Stomach (tissue), 19 donors: ENCODE results near the gene MAPRE2. TPM values are rescaled to one million over a fixed set of nuclear protein-coding genes. Genes with fewer than 3 reads are reported as not detected.

ENCODE experiments used
- DNase-seq, 2 donors: peaks; one replicate each; pipeline versions ENCODE4 v3.0.0 to v3.0.0-alpha.2; 2013 to 2019
- H3K27ac ChIP-seq, 5 donors: fragments of 200-600 bp in 4 of 5; sonication (generic) in 4 of 5; one replicate each; pipeline ENCODE4 v1.5.1; 2013 to 2019; ENCODE audit warnings: mild to moderate bottlenecking in 1 of 5, moderate library complexity in 1 of 5
- H3K27me3 ChIP-seq, 3 donors: fragments of 200-600 bp; sonication (generic); one replicate each; pipeline ENCODE4 v1.5.1; 2017 to 2019; ENCODE audit warnings: mixed run types in 1 of 3
- H3K36me3 ChIP-seq, 4 donors: fragments of 200-600 bp; sonication (generic); 1 replicate in 3 of 4; 2 replicates in 1 of 4; pipeline ENCODE4 v1.5.1; 2016 to 2019
- H3K4me1 ChIP-seq, 4 donors: fragments of 200-600 bp; sonication (generic); one replicate each; pipeline ENCODE4 v1.5.1; 2016 to 2019
- H3K4me3 ChIP-seq, 4 donors: fragments of 200-600 bp; sonication (generic) in 3 of 4; one replicate each; pipeline ENCODE4 v1.5.1; 2016 to 2019; ENCODE audit warnings: mild to moderate bottlenecking in 1 of 4
- H3K9me3 ChIP-seq, 4 donors: fragments of 200-600 bp; sonication (generic); one replicate each; pipeline ENCODE4 v1.5.1; 2016 to 2019
- CTCF ChIP-seq, 7 experiments: fragments of 450-650 bp in 4 of 7; fragments of 200-600 bp in 3 of 7; sonication (generic) in 3 of 7; IDR thresholded peaks; one replicate each; pipeline ENCODE4 v1.5.1; 2016 to 2019; ENCODE audit warnings: antibody characterized with exemption in 7 of 7, control low read depth in 2 of 7, mild to moderate bottlenecking in 1 of 7
- EP300 ChIP-seq: sonication (generic); formaldehyde crosslinking; IDR thresholded peaks from one replicate; pipeline ENCODE4 v1.6.1; 2017; ENCODE audit warnings: antibody characterized with exemption
- POLR2A ChIP-seq, 4 donors: fragments of 450-650 bp; IDR thresholded peaks; one replicate each; pipeline ENCODE4 v1.6.1; 2016; ENCODE audit warnings: antibody characterized with exemption in 4 of 4, control low read depth in 2 of 4, mild to moderate bottlenecking in 1 of 4, moderate library complexity in 1 of 4
- POLR2AphosphoS5 ChIP-seq, 3 donors: sonication (generic); formaldehyde crosslinking; IDR thresholded peaks; one replicate each; pipeline ENCODE4 v1.6.1; 2016; ENCODE audit warnings: antibody characterized with exemption in 3 of 3
- WGBS, 5 donors: extraction: QIAGEN DNeasy Blood & Tissue Kit in 3 of 5; methylation state at CpG; one replicate each; pipeline versions ENCODE4 v1.1.5 to v1.1.7; 2013 to 2018; 5-methylcytosine and 5-hydroxymethylcytosine counted together
- intact Hi-C: fragments of 100-400 bp; cut with DNase I; formaldehyde crosslinking; loops from one replicate; pipeline ENCODE4 v1.15.1; 2023; ENCODE audit warnings: low total_unique reads
- long read RNA-seq, 10 donors: transcript quantifications; one replicate each; lab custom pipeline, GENCODE V29; 2026
- polyA plus RNA-seq, 3 donors: library from polyadenylated mRNA; stranded (reverse); fragments of 200-250 nt; gene quantifications; one replicate each; pipeline ENCODE4 v1.2.3, GENCODE V29; 2013
- total RNA-seq, 5 donors: library from RNA; depleted of rRNA; stranded (reverse); fragments of >200 nt; gene quantifications; one replicate each; pipeline versions ENCODE4 v1.1.0 to v1.2.3, GENCODE V29; 2014 to 2016
- donor health status: healthy with polysubstance abuse.
- donor health status: Bipolar disorder and iron deficiency.
- donor health status: healthy.

The MAPRE2 gene
- total RNA-seq, result 100 to 1,000 TPM in 1 of 5 donors, 10 to 100 TPM in 4; 22.2 to 258 (median 51.6) TPM
- polyA plus RNA-seq, result 10 to 100 TPM in 2 of 3 donors, 1 to 10 TPM in 1; 7.4 to 18.5 (median 13.3) TPM
- long read RNA-seq, donor 1, full-length matches to known transcripts, result 3 of 3 reads
- long read RNA-seq, donor 1, partial matches to known transcripts, result 0 of 3 reads
- long read RNA-seq, donor 1, other reads (novel, unspliced or antisense), result 0 of 3 reads
- long read RNA-seq, donor 2, full-length matches to known transcripts, result 11 of 11 reads
- long read RNA-seq, donor 2, partial matches to known transcripts, result 0 of 11 reads
- long read RNA-seq, donor 2, other reads (novel, unspliced or antisense), result 0 of 11 reads
- long read RNA-seq, donor 3, full-length matches to known transcripts, result 8 of 20 reads
- long read RNA-seq, donor 3, partial matches to known transcripts, result 12 of 20 reads
- long read RNA-seq, donor 3, other reads (novel, unspliced or antisense), result 0 of 20 reads
- long read RNA-seq, donor 4, result 0 reads
- long read RNA-seq, donor 5, full-length matches to known transcripts, result 19 of 19 reads
- long read RNA-seq, donor 5, partial matches to known transcripts, result 0 of 19 reads
- long read RNA-seq, donor 5, other reads (novel, unspliced or antisense), result 0 of 19 reads
- long read RNA-seq, donor 6, full-length matches to known transcripts, result 16 of 16 reads
- long read RNA-seq, donor 6, partial matches to known transcripts, result 0 of 16 reads
- long read RNA-seq, donor 6, other reads (novel, unspliced or antisense), result 0 of 16 reads
- long read RNA-seq, donor 7, full-length matches to known transcripts, result 16 of 16 reads
- long read RNA-seq, donor 7, partial matches to known transcripts, result 0 of 16 reads
- long read RNA-seq, donor 7, other reads (novel, unspliced or antisense), result 0 of 16 reads
- long read RNA-seq, donor 8, full-length matches to known transcripts, result 8 of 8 reads
- long read RNA-seq, donor 8, partial matches to known transcripts, result 0 of 8 reads
- long read RNA-seq, donor 8, other reads (novel, unspliced or antisense), result 0 of 8 reads
- long read RNA-seq, donor 9, full-length matches to known transcripts, result 4 of 4 reads
- long read RNA-seq, donor 9, partial matches to known transcripts, result 0 of 4 reads
- long read RNA-seq, donor 9, other reads (novel, unspliced or antisense), result 0 of 4 reads
- long read RNA-seq, donor 10, full-length matches to known transcripts, result 4 of 4 reads
- long read RNA-seq, donor 10, partial matches to known transcripts, result 0 of 4 reads
- long read RNA-seq, donor 10, other reads (novel, unspliced or antisense), result 0 of 4 reads

DNA sequence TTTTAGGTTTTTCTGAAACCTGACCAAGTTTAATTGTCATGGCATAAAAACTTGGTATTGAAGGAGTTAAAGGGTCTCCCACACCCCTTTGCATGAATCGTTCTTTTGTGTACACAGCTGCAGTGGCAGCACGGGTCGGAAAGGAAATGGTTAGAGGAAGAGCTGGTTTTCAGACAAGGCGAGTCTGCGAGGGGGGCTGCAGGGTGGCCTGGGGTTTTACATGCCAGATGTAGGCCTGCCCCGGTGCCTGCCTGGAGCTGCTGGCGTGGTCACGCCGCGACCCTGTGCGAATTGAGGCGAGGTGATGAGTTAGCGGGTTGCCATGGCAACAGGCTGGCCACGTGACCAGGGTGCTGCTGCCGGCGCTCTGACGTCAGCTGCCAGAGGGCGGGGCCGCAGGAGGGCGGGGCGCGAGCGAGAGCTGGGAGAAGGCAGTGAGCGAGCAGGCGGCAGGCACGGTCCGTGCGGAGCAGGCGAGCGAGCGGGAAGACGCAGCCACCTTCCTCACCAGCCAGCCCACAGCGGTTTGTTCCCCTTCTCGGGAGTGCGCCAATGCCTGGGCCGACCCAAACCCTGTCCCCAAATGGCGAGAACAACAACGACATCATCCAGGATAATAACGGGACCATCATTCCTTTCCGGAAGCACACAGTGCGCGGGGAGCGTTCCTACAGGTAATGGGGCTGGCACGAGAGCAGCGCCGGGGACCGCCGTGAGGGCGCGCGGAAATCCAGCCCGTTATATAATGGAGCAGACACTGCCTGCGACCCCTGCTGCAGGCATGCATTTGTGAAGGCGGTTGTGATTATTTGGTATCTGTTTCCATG lies at the start of gene MAPRE2:
TSS of gene MAPRE2 (plus strand) at position 426 of the 827 bp plus-strand sequence. CDS start at position 553, 127 bp downstream.
- intact Hi-C loops, result no loop called here
- Histone ChIP-seq H3K27ac (peak within 1 kb of the TSS; percentile 84 to 91 (median 87)), H3K27me3 (no peaks in the 10 kb centered on the region), H3K36me3 (no peaks in the 10 kb centered on the region), H3K9me3 (no peaks in the 10 kb centered on the region), H3K4me1 (peaks cover 15 to 84% (median 55%) of the 10 kb centered on the region in 4 donors), H3K4me3 (peak within 1 kb of the TSS; percentile 62 to 81 (median 78))
- TF ChIP-seq EP300 (no peak), POLR2A (IDR thresholded peaks at IDR 0.05) (peak in 2 of 4 donors; percentile 65 to 89), POLR2AphosphoS5 (IDR thresholded peaks at IDR 0.05) (peak; percentile 97 to 98 (median 98)), CTCF (IDR thresholded peaks at IDR 0.05) (no peak)
- peak; percentile 99 to 100 for DNase-seq
- 0 to 2% (median 0%) methylated on average over 15 to 54 of the region's 54 CpGs for WGBS, 5 donors

DNA sequence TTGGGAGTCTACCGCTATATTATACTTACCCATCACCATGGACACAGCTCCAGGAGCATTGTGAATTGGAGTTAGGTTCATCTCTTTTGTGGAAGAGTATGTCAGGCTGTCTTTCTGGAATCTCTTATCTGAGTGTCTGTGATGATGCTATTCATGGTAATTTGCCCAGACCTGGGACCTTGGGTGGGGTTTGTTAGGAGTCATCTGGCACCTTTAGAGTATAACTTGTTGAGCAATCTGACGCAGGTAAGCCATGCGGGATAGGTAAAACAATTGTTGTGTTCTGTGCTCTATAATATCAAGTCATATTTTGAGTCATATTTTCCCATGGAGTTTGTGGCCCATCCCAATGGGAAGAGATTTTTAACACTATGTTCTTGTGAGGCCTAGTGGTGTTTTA lies 49.7 kb upstream of the MAPRE2 start:
- WGBS, 5 donors, result 89 to 94% (median 93%) methylated on average over 3 of the region's 3 CpGs
- H3K9me3 ChIP-seq, result no peaks in the 10 kb centered on the region

DNA sequence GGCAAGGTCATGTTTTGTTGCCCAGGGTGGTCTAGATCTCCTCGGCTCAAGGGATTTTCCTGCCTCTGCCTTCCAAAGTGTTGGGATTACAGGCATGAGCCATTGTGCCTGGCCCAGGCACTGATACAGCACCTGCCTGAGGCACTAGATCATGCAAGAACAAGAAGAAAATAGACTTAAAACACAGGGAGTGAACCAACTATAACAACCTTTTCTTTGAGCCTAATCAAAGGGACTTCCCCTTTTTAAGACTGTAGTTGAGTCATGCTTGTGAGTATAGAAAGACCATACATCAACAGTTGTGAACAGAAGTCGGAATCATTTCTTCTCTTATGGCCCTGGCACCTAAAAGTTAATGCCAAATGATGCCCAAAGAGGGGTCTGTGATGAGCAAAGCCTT lies 47.9 kb upstream of the MAPRE2 start:
- intact Hi-C loops, result no loop called here
- Histone ChIP-seq H3K4me3 (no peak overlapping the region), H3K27me3 (no peaks in the 10 kb centered on the region), H3K9me3 (no peaks in the 10 kb centered on the region), H3K4me1 (peaks cover 0 to 8% (median 3%) of the 10 kb centered on the region in 4 donors), H3K36me3 (no peaks in the 10 kb centered on the region), H3K27ac (no peak overlapping the region)
- DNase-seq, result no peak
- TF ChIP-seq EP300, result no peak
- TF ChIP-seq POLR2AphosphoS5 (IDR thresholded peaks at IDR 0.05), result no peak
- TF ChIP-seq POLR2A (IDR thresholded peaks at IDR 0.05), result no peak
- no peak for TF ChIP-seq CTCF (IDR thresholded peaks at IDR 0.05)
- 81 to 90% (median 84%) methylated on average over 2 of the region's 2 CpGs for WGBS, 5 donors

More for the DNA sequence above, 49.7 kb upstream of the MAPRE2 start:
- intact Hi-C loops, result no loop called here
- H3K4me3 ChIP-seq, result no peak overlapping the region
- no peaks in the 10 kb centered on the region for H3K27me3 ChIP-seq
- DNase-seq, result no peak
- H3K27ac ChIP-seq, result no peak overlapping the region
- TF ChIP-seq POLR2A (IDR thresholded peaks at IDR 0.05) (no peak), POLR2AphosphoS5 (IDR thresholded peaks at IDR 0.05) (no peak), CTCF (IDR thresholded peaks at IDR 0.05) (no peak), EP300 (no peak)
- peaks cover 0 to 8% (median 3%) of the 10 kb centered on the region in 4 donors for H3K4me1 ChIP-seq
- no peaks in the 10 kb centered on the region for H3K36me3 ChIP-seq
